Duodenal mucosa (tissue), 2 donors: ENCODE data around the gene FOXRED1.

Experiments
- H3K27ac ChIP-seq: one replicate; pipeline ENCODE4 v1.7.0; 2013; ENCODE audit warnings: low read depth, low read length
- H3K27me3 ChIP-seq, 2 donors: one replicate each; pipeline ENCODE4 v1.7.0; 2013; ENCODE audit warnings: low read length in 2 of 2, control low read depth in 1 of 2; ENCODE audit not compliant: insufficient read depth in 2 of 2, control insufficient read depth in 1 of 2
- H3K36me3 ChIP-seq, 2 donors: one replicate each; pipeline ENCODE4 v1.7.0; 2013; ENCODE audit warnings: low read length in 2 of 2, control low read depth in 1 of 2; ENCODE audit not compliant: insufficient read depth in 2 of 2, control insufficient read depth in 1 of 2
- H3K4me1 ChIP-seq, 2 donors: one replicate each; pipeline ENCODE4 v1.7.0; 2013; ENCODE audit warnings: low read length in 2 of 2, control low read depth in 1 of 2; ENCODE audit not compliant: insufficient read depth in 2 of 2, control insufficient read depth in 1 of 2
- H3K4me3 ChIP-seq, 2 donors: one replicate each; pipeline ENCODE4 v1.7.0; 2013; ENCODE audit warnings: low read length in 2 of 2, low read depth in 1 of 2
- H3K9ac ChIP-seq, 2 donors: one replicate each; pipeline ENCODE4 v1.7.0; 2013; ENCODE audit warnings: low read length in 2 of 2, low read depth in 1 of 2
- H3K9me3 ChIP-seq, 2 donors: one replicate each; pipeline ENCODE4 v1.7.0; 2013; ENCODE audit warnings: low read length in 2 of 2, control low read depth in 1 of 2; ENCODE audit not compliant: control insufficient read depth in 1 of 2

The FOXRED1 gene

DNA sequence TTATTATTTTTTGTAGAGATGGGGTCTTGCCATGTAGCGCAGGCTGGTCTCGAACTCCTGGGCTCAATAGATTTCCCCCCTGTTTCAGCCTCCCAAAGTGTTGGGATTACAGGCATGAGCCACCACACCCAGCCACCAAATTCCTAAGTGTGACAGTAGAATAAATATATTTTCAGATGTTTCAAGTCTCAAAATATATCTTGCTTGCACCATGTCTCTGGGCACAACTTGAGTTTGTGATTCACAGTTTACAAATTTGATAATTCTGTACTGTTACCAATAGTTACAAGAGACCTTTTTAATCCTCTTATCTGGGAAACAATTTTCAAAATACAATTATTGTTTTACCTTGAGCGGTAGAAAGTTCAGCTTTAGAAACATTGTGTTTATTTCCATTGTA lies 54.0 kb downstream of the FOXRED1 start:
- H3K4me3 ChIP-seq: no peak overlapping the region

DNA sequence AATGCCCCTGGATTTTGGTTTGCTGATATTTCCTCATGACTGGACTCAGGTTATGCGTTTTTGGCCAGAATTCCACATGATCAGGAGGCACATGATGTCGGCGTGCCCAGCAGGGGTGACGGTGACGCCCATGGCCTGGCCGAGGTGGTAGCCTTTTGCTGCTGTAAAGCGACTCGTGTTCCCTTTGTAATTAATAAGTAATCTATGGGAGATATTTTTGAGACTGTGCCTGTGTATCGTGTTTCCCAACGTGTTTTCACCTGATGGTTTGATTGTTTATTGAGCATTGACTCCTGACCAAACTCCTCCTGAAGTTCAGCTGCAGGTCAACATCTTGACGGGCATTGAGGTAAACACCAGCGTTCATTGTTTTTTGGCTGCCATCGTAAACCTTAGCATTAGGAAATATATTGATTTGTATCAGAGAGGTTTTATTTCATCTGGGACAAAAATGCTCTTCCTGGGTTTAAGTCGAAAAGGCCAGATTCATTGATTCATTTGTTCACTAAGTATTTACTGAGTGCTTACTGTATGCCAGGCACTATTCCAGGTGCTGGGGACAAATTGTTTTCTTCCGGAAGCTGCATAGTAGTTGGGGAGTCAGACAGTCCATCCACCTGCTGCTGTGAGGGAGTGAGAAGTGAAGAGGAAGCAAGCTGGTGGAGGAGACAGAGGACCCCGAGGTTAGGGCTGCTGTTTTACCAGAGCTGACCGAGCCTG lies 58.5 kb downstream of the FOXRED1 start:
- Histone ChIP-seq H3K9ac (no peak overlapping the region), H3K9me3 (no peaks in the 10 kb centered on the region), H3K4me3 (no peak overlapping the region), H3K4me1 (peaks cover 0 to 4% of the 10 kb centered on the region in 2 donors), H3K36me3 (peaks cover 11 to 14% of the 10 kb centered on the region in 2 donors), H3K27me3 (no peaks in the 10 kb centered on the region), H3K27ac (no peak overlapping the region)

More for the DNA sequence above, 54.0 kb downstream of the FOXRED1 start:
- H3K36me3 ChIP-seq: no peaks in the 10 kb centered on the region
- peaks cover 17 to 18% of the 10 kb centered on the region in 2 donors for H3K4me1 ChIP-seq
- no peak overlapping the region for H3K27ac ChIP-seq
- no peaks in the 10 kb centered on the region for H3K9me3 ChIP-seq
- H3K9ac ChIP-seq: no peak overlapping the region
- no peaks in the 10 kb centered on the region for H3K27me3 ChIP-seq
